HS-5 (cell line): ENCODE results near the gene VTN.
A peak's percentile ranks its signal among the peaks of the same experiment; 100 is the strongest.
"Not testable (repeated sequence)": the region's sequence is repeated elsewhere in the genome, so short reads cannot be mapped to it uniquely, and the experiment has no call there.

Experiments
- DNase-seq: peaks from one replicate; pipeline ENCODE4 v3.0.0-alpha.2; 2012; ENCODE audit warnings: low read depth

VTN gene

DNA sequence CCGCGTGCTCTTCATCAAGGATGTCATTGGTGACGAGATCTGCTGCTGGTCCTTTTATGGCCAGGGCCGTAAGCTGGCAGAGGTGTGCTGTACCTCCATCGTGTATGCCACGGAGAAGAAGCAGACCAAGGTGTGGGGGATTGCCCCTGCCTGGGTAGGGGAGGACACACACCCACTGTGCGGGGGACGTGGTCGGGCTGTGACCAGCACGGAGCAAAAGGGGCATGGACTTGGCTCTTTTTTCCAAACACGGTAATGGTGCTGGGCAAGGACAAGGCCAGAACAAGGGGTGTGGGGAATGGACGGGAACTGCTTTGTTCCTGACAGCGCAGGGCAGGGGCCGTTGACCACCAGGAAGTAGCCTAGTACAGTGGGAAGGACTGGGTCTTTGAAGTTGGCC, 27.8 kb downstream of the VTN start:
- DNase-seq = no peak

DNA sequence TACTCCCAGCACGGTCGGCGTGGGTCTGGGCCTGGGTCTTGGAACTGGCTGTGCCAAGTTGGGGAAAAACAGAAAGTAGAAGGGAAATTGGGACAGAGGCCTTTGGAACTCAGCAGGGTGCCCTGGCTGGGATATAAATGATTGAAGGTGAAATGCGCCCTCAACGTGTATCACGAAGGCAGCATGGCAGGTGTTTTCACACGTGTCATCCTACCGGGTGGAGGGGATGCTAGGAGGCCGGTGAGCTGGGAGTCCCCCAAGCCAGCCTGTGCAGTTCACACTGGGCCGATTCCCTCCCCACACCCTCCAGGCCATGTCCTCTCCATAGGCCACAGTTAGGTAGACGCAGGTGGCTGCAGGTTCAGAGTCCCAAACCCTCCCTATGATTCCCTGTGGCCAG, 28.6 kb downstream of the VTN start:
- DNase-seq = no peak

DNA sequence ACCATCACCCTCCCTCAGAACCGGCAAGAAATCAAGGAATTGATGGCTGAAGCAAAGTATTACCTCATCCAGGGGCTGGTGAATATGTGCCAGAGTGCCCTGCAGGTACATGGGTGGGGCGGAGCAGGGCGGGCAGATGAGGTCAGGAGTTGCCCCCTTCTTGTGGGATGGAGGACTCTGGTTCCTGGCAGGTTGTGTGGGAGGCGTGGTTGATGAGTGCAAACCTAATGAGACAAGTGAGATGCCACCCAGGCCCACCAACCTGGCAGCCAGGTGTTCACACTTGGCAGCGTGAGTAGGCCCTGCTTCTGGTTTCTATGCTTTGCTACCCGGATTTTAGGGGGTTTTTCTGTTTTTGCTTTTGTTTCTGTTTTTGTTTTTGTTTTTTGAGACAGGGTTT, 29.7 kb downstream of the VTN start:
- DNase-seq = no peak

DNA sequence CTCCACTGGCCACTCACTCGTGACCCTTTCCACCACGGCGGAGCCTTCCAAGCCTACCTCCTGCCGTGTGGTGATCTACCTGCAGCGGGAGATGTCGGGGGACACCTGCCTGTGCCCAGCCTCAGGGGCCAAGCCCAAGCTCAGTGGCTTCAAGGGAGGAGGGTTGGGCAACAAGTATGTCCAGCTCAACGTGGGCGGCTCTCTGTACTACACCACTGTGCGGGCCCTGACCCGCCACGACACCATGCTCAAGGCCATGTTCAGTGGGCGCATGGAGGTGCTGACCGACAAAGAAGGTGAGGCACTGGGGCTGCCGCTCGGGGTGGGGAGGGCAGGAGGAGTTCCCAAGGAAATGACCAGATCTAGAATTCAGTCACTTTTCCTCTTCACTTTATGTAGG, 30.7 kb downstream of the VTN start:
- no peak for DNase-seq

DNA sequence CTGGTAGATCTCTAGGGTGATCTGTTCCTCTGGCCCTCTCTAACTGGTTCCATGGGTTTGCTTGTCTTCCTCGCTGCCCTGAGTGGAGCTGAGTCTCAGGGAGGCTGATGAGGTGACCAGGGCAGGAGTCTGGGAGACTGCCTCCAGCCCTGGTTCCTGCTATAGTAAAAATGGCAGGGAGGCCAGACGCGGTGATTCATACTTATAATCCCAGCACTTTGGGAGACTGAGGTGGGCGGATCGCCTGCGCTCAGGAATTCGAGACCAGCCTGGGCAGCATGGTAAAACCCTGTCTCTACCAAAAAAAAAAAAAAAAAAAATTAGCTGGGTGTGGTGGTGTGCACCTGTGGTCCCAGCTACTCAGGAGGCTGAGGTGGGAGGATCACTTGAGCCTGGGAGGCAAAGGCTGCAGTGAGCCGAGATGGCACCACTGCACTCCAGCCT, 31.3 kb downstream of the VTN start:
- DNase-seq = not testable (repeated sequence)

DNA sequence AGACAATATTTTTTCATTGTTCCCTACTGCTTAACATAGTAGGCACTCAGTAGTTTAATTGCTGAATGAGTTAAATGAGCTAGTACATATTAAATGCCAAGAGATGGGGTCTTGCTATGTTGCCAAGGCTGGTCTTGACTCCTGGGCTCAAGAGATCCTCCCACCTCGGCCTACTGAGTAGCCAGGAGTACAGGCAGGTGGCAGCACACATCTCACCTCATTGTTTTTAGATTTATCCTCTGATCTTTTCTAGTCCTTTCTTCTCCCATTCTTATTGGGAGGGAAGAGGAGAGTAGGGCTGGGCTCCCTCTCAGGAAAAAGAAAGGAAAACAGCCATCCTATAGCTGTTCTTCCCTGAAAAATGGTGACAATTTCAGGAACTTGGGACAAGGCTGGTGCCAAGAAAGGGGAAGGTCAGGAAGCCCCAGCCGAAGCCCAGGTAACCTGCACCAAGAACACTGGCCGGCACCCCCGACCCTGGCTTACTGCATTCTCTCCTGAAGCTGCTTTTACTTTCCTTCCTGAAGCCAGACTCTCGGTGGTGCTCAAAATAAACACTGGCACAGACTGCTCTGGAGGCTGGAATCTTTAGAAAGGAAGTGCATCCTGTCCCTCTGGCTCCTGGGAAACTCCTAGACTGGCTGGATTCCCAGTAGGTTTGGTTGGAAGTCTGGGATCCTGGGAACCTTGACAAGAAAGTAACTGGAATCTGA, 31.9 kb downstream of the VTN start:
- DNase-seq = no peak

DNA sequence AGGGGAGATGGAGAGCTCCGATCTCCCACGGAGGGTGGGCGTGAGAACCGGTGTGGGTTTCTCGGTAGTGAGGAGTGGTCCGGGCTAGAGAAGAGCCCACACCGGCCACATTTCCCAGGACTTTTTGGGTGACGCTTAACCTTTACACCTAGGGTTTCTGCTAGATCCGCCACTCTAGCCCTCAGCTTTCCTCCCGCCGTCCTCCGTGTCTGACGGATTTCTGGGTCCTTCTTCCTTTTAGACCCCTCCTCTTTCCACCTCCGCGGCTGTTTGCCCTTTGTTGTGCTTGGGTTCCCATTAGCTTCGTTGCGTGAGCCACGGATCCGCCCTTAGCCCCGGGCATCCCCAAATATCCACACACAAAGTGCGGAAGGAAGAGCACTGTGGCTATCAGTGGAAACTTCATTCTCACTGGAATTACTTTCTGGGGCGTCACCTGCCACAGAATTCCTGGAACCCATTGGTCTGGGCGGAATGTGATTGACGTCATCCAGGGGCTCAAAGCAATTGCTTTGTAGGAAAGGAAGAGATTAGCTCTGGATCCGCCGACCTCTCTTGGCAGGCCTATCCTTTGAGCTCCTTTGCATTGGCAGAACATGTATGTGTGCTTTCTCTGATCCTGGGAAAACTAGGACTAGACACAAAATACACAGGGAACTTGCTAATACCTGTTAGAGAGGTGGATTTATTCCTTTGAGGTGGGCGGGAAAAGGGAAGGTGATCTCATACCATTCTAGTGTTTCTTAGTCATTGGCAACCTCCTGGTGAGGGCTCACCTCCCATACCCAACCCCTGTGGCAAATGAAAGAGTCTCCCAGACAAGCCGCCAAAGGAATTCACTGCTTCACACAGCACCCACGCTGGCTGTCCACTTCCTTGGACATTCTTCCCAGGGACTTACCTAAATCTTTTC, 33.9 kb downstream of the VTN start:
- DNase-seq = peak; percentile 63

DNA sequence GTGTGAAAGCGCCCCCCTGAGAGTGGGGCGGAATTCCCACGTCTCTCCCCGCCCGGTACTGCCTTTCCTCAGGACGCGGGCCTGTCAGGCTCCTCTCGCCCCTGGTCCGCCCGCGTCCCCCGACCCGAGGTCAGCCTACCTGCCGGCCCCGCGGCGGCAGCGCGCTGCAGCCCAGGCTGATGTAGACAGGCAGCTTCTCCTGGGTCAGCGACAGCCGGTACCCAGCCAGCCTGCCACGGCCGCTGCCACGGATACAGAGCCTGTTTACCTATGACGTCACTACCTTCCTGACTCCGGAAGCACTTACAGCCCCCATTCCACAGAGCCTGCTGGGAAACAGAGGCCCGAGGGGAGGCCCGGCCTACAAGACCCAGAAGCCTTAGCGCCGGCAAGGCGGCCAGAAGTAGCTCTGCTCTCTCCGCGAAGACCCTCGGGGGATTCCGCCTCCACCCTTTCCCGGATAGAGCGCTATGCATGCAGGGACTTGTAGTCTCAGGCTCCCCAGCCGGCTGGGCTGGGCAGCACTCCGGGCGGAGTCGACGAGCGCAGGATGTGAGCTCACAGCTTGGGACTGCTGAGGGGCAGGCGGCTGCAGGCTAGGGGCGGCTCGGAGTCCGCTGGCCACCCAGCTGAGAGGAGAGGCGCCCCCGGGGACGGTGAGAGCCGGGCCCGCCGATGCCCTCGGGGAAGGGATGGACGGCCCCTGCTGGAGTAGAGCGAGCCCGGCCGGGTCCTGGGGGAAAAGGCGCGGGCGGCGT, 34.7 kb downstream of the VTN start, which contains the start of the genes IFT20 and TNFAIP1:
Gene IFT20 (minus strand): TSS at position 272 of the 758 bp plus-strand sequence. CDS start 3,487 bp downstream, outside the sequence.
Gene TNFAIP1 (plus strand): TSS at position 561 of the 758 bp plus-strand sequence. CDS start 3,761 bp downstream, outside the sequence.
- peak; percentile 96 for DNase-seq

DNA sequence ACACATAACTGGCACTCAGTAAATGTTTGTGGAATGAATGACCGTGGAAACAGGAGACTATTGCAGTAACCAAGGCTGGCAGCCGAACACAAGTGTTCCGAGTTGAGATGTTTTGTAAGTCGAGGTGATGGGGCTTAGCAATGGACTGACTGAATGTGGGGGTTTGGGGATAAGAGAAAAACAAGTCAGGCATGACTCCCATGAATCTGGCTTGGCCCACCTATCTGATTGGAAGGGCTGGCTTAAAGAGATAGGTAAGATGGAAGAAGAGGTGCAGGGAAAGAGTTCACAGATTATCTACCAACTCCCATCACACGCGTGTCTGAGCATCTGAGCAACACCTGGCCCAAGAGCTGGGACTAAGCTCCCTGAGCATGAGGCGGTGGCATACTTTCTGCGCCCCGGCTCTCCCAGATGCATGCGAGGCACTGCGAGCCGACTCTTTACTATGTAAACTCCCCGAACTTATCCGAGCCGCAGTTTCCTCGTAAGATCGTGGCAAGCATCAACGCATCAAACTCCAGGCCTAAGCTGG, 35.4 kb downstream of the VTN start:
- DNase-seq = no peak

DNA sequence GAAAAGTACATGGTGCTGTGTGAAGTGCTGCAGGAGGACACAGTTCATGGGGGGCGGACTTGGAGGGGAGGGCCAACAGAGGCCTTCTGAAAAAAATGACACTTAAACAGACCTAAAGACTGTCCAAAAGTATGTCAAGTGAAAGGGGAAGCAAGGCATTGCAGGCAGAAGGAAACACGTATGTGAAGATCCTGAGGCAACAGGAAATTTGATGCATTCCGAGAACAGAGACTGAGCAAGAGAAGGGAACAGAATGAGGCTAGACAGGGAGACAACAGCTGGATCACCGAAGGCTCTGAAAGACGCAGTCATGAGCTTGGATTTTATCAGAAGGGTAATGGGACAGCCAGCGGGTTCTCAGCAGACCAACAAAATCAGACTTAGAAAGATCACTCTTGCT, 35.9 kb downstream of the VTN start:
- DNase-seq = no peak

DNA sequence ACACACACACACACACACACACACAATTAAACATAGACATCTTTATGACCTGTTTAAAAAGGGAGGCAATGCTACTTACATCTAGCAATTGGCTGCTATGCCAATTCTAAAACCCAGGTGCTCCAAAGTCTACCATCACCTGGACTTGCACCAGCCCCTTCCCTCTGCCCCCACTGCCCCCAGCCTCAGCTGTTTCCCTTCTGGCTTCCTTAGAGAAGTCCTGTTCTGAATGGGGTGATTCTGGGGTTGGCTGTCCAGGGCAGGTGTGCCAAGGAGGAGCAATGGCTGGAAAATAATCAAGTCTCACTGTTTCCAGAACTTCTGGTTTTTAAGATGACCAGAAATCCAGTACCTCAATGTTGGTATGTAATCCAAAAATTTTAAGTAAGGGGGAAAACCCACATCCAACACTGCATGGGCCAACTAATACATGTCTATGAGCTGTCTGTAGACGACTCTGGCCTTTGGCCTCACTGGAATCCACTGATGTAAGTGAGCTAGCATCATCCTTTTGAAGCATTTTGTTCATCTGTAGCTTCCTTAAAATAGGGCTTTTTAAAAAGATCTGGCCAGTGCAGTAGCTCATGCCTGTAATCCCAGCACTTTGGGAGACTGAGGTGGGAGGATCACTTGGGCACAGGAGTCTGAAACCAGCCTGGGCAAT, 36.9 kb downstream of the VTN start:
- DNase-seq = no peak

DNA sequence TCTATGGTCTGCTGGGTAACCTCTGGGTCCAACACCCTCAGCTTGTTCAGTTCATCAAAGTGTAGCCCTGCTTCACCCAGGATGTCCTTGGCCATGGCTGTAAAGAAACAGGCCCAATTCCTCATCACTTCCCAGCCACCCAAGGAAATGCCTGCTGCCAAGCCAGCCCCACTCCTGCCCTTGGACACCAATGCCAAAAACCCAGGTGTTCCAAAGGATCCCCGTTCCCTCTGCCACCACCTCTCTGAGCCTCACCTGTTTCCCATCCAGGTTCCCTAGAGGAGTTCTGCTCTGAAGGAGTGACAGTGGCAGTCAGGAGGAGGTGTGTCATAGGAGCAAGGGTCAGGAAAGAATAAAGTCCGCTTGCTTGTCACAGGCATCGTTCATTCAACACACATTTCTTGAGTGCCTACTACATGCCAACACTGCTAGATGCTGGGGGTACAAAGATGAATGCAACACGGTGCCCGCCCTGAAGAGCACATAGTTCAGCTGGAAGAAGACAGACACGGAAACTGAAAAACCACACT, 38.2 kb downstream of the VTN start:
- DNase-seq = no peak

DNA sequence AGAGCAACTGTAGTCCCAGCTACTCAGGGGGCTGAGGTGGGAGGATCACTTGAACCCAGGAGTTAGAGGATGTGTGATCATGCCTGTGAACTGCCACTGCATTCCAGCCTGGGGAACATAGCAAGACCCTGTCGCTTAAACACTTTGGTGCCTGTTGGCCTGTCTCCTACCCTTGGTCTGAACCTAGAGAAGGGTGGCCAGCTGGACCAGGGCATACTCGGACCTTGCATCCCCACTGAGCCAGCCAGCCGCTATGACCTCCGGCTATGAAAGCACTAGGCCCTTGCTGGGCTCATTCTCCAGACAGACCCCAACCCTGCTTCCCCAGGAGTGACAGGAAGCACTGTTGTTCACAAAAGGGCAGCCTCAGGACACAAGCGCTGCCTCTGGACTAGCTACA, 39.4 kb downstream of the VTN start:
- DNase-seq = no peak

DNA sequence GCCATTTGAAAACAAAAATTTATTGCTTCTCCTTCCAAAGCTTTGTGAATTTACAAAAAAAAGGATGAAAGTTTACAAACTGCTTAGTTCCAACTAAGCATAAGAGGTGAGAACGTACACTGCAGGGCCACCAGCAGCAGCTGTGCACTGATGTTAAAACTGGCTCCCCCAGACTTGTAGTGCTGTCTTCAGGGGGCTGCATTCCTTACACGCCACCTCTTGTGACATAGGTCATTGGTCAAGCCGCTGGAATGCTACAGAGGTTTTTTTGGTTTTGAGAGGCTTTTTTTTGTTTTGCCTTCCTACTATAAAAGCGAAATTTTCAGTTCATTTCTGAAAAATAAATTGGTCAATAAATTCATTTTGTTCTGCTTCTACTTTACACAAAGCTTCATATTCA, 41.8 kb downstream of the VTN start:
- DNase-seq = no peak

DNA sequence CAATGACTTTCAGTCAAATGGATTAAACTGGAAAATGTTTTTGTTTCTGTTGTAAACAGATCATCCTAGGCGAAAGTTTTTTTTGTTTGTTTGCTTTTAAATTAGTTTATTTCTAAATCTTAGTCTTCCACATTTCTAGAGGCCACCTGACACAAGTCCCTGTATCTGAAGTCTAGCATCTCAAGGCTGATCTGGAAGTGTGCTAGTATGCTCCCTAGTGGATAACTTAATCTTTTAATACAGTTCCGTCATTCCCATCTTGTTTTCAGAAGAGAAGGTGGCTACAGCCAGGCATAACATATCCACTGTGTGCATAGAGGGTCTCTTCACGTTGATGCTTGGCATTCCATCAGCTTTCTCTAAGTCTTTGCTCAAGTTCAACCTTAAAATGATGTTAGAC, 42.4 kb downstream of the VTN start:
- no peak for DNase-seq

DNA sequence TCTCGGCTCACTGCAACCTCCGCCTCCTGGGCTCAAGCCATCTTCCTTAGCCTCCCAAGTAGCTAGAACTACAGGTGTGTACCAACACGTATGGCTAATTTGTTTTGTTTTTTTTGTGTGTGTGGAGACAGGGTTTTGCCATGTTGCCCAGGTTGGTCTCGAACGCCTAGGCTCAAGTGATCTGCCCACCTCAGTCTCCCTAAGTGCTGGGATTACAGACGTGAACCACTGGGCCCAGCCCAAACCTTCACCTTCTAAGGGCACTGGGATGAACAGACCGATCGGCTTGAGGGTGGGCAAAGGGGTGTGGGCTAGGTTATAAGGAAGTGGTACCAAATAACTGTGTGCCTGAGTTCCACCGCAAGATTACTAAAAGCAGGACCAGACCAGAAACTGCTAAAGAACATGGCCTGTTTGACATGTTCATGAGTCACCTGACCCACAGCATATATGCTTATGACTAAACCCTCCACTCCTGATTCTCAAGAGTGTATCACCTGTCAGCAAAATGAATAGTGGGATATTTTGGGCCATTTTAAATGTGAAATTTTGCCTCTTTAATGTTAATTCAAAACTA, 43.0 kb downstream of the VTN start:
- DNase-seq = no peak

DNA sequence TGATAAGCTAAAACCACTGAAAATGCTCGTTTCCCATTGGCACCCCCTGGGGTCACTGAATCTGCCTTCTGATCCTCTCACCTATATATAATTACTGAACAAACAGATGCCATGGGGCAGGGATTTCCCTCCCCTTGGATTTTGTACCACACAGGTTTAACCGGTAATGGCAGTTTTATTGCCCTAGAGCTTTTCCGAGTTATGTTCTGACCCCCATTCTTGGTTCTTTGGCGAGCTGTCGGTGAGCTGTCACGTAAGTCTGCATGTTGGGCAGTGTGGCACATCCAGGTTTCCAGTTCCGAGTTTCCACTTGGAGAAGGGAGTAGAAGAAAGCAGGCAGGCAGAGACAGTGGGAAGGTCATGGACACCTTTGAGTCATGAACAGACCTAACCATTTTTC, 44.0 kb downstream of the VTN start:
- DNase-seq = no peak

DNA sequence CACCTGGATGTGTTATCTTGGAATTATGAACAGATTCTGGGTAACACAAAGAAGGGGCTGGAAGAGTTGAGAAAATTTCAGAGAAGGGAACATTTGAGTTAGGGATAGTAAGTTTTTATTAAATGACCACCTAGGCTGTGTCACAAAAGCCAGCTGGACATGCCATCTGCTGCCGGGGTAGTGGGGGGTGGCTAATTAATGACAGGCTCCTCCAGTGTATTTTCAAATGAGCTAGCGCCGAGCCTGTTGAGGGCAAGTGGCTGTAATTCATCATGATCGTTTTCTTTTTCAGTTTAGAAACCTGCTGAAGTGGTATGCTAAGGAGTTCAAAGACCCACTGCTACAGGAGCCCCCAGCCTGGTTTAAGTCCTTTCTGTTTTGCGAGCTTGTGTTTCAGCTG, 44.9 kb downstream of the VTN start:
- no peak for DNase-seq

DNA sequence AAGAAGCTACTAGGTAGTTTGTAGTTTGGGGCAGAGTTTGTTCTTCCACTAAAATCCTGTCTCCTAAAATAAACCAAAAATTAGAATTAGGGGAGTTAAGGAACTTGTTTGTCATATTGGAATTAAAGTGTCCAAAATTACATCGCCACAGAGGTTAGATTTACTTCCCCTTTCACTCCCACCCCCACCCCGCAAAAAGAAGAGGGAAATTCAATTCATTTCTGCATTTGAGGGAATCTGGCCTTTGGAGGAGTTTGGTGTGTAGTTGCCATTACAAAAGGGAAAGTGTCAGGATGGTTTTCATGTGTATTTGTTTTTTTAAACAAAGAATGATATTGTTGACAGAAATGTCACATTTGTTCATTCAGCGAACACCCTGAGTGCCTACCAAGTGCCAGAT, 45.3 kb downstream of the VTN start:
- no peak for DNase-seq

DNA sequence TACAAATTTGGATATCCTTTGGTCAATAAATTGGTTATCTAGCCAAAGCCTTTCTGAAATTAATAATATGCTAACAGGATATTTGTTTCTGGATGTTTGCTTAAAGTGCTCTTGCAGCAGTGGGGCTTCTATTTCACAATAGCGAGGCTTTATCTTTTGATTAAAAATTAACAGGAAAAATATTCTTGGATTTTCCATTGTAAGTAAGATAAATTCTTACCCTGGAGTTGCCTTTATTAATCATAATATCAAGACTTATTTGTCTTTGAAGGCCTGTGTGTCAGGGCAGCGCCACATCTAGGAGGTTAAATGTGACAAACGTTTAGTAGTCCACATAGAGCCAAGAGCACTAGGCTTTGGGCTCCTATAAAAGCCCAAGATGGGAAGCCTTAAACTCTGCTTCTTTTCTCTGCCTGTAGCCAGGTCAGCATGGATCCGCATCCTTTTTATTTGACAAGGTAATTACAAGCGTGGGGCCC, 45.8 kb downstream of the VTN start:
- no peak for DNase-seq
